ENCODE measurements around the gene ANKRD49.

Gene ANKRD49

GRCh38 chr11:94543695-94544645 lies 50.2 kb downstream of the ANKRD49 start, which contains the start of gene FUT4:
Gene FUT4 (plus strand): TSS chr11:94543921. CDS start chr11:94544134, 213 bp downstream.
- Histone ChIP-seq H3K4me1 (ENCODE audit: control insufficient read depth, insufficient read depth, low read length, unreplicated experiment) (peaks cover 28% of the 10 kb centered on the region), H2AFZ (ENCODE audit: low read length, unreplicated experiment) (peak within 1 kb of the TSS; percentile 93), H3K4me3 (ENCODE audit: low read depth, low read length) (peak within 1 kb of the TSS; percentile 85), H3K27ac (ENCODE audit: low read depth, low read length) (peak within 1 kb of the TSS; percentile 93), H3K27me3 (ENCODE audit: insufficient read depth, low read length) (no peaks in the 10 kb centered on the region), H3K79me2 (ENCODE audit: control insufficient read depth, insufficient read depth, low read length, unreplicated experiment) (peaks cover 41% of the 10 kb centered on the region), H3K36me3 (ENCODE audit: insufficient read depth, low read length) (no peaks in the 10 kb centered on the region)

GRCh38 chr11:94544646-94545263 lies 51.0 kb downstream of the ANKRD49 start:
- H3K4me3 ChIP-seq (ENCODE audit: low read depth, low read length) = peak overlapping the region; percentile 85
- H2AFZ ChIP-seq (ENCODE audit: low read length, unreplicated experiment) = peak overlapping the region; percentile 58
- H3K27ac ChIP-seq (ENCODE audit: low read depth, low read length) = peak overlapping the region; percentile 93; the same call in 1 of the 2 replicates

GRCh38 chr11:94545264-94546161 lies 51.7 kb downstream of the ANKRD49 start:
- H3K4me3 ChIP-seq (ENCODE audit: low read depth, low read length) = peak overlapping the region; percentile 85
- no peaks in the 10 kb centered on the region for H3K36me3 ChIP-seq (ENCODE audit: insufficient read depth, low read length)
- peaks cover 32% of the 10 kb centered on the region for H3K4me1 ChIP-seq (ENCODE audit: control insufficient read depth, insufficient read depth, low read length, unreplicated experiment)
- peak overlapping the region; percentile 58 for H2AFZ ChIP-seq (ENCODE audit: low read length, unreplicated experiment)
- no peaks in the 10 kb centered on the region for H3K27me3 ChIP-seq (ENCODE audit: insufficient read depth, low read length)
- H3K27ac ChIP-seq (ENCODE audit: low read depth, low read length) = no peak overlapping the region
- H3K79me2 ChIP-seq (ENCODE audit: control insufficient read depth, insufficient read depth, low read length, unreplicated experiment) = peaks cover 51% of the 10 kb centered on the region

More at GRCh38 chr11:94544646-94545263, 51.0 kb downstream of the ANKRD49 start:
- no peaks in the 10 kb centered on the region for H3K36me3 ChIP-seq (ENCODE audit: insufficient read depth, low read length)
- H3K79me2 ChIP-seq (ENCODE audit: control insufficient read depth, insufficient read depth, low read length, unreplicated experiment) = peaks cover 48% of the 10 kb centered on the region
- no peaks in the 10 kb centered on the region for H3K27me3 ChIP-seq (ENCODE audit: insufficient read depth, low read length)
- H3K4me1 ChIP-seq (ENCODE audit: control insufficient read depth, insufficient read depth, low read length, unreplicated experiment) = peaks cover 32% of the 10 kb centered on the region

- H3K79me2 ChIP-seq (ENCODE audit: control insufficient read depth, insufficient read depth, low read length, unreplicated experiment) = peaks cover 51% of the 10 kb centered on the region
- no peak overlapping the region for H3K27ac ChIP-seq (ENCODE audit: low read depth, low read length)
- H3K4me3 ChIP-seq (ENCODE audit: low read depth, low read length) = peak overlapping the region; percentile 85
- peaks cover 32% of the 10 kb centered on the region for H3K4me1 ChIP-seq (ENCODE audit: control insufficient read depth, insufficient read depth, low read length, unreplicated experiment)
- H3K36me3 ChIP-seq (ENCODE audit: insufficient read depth, low read length) = no peaks in the 10 kb centered on the region
- H2AFZ ChIP-seq (ENCODE audit: low read length, unreplicated experiment) = no peak overlapping the region
- H3K27me3 ChIP-seq (ENCODE audit: insufficient read depth, low read length) = no peaks in the 10 kb centered on the region
These were observed 52.3 kb downstream of the ANKRD49 start for GRCh38 chr11:94546162-94546470.

- Histone ChIP-seq H3K27me3 (ENCODE audit: insufficient read depth, low read length) (no peaks in the 10 kb centered on the region), H3K4me3 (ENCODE audit: low read depth, low read length) (peak overlapping the region; percentile 85), H2AFZ (ENCODE audit: low read length, unreplicated experiment) (no peak overlapping the region), H3K4me1 (ENCODE audit: control insufficient read depth, insufficient read depth, low read length, unreplicated experiment) (peaks cover 32% of the 10 kb centered on the region), H3K79me2 (ENCODE audit: control insufficient read depth, insufficient read depth, low read length, unreplicated experiment) (peaks cover 51% of the 10 kb centered on the region), H3K27ac (ENCODE audit: low read depth, low read length) (no peak overlapping the region), H3K36me3 (ENCODE audit: insufficient read depth, low read length) (no peaks in the 10 kb centered on the region)
These were observed 53.1 kb downstream of the ANKRD49 start for GRCh38 chr11:94546886-94547285.

GRCh38 chr11:94549146-94549545 lies 55.4 kb downstream of the ANKRD49 start:
- peaks cover 26% of the 10 kb centered on the region for H3K4me1 ChIP-seq (ENCODE audit: control insufficient read depth, insufficient read depth, low read length, unreplicated experiment)
- no peaks in the 10 kb centered on the region for H3K27me3 ChIP-seq (ENCODE audit: insufficient read depth, low read length)
- H3K27ac ChIP-seq (ENCODE audit: low read depth, low read length) = no peak overlapping the region
- no peak overlapping the region for H2AFZ ChIP-seq (ENCODE audit: low read length, unreplicated experiment)
- 0 out of 2 replicates have a peak overlapping the region, but pooled peaks have one; percentile 5 for H3K4me3 ChIP-seq (ENCODE audit: low read depth, low read length)
- H3K79me2 ChIP-seq (ENCODE audit: control insufficient read depth, insufficient read depth, low read length, unreplicated experiment) = peaks cover 55% of the 10 kb centered on the region
- H3K36me3 ChIP-seq (ENCODE audit: insufficient read depth, low read length) = no peaks in the 10 kb centered on the region
